MM.1S (cell line): ENCODE results near the gene SH2D1B.

Experiments
- EZH2 ChIP-seq: fragments of 300-600 bp; sonication (generic); optimal IDR thresholded peaks from 2 replicates; pipeline ENCODE3; 2017; ENCODE audit warnings: low read depth, mild to moderate bottlenecking, antibody characterized with exemption, low read length, mixed read lengths
- EZH2phosphoT487 ChIP-seq: fragments of 300-600 bp; sonication (generic); IDR thresholded peaks from 2 replicates; pipeline ENCODE4 v1.6.1; 2018; ENCODE audit warnings: antibody characterized with exemption, low read length
- TF ChIP-seq, protein P1 (sequence below): fragments of 300-600 bp; sonication (generic); IDR thresholded peaks from 2 replicates; pipeline ENCODE4 v1.5.1; 2016; ENCODE audit warnings: antibody characterized with exemption, low read length, mixed read lengths

DNA sequence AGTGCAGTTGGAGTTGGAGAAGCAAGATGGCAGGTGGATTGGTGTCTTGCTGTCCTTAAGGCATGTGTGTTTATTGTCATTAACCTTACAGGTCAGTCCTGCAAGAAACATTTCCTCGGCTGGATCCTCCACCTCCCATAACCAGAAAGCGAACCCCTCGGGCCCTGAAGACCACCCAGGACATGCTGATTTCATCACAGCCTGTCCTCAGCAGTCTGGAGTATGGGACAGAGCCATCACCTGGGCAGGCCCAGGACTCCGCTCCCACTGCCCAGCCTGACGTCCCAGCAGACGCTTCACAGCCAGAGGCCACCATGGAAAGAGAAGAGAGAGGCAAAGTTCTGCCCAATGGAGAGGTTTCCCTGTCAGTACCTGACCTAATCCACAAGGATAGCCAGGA lies 28.8 kb downstream of the SH2D1B start:
- TF ChIP-seq, protein P1, sequence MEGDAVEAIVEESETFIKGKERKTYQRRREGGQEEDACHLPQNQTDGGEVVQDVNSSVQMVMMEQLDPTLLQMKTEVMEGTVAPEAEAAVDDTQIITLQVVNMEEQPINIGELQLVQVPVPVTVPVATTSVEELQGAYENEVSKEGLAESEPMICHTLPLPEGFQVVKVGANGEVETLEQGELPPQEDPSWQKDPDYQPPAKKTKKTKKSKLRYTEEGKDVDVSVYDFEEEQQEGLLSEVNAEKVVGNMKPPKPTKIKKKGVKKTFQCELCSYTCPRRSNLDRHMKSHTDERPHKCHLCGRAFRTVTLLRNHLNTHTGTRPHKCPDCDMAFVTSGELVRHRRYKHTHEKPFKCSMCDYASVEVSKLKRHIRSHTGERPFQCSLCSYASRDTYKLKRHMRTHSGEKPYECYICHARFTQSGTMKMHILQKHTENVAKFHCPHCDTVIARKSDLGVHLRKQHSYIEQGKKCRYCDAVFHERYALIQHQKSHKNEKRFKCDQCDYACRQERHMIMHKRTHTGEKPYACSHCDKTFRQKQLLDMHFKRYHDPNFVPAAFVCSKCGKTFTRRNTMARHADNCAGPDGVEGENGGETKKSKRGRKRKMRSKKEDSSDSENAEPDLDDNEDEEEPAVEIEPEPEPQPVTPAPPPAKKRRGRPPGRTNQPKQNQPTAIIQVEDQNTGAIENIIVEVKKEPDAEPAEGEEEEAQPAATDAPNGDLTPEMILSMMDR: no peak
- no peak for TF ChIP-seq EZH2
- no peak for TF ChIP-seq EZH2phosphoT487
